CD4-positive, alpha-beta T cell treated with Interleukin-1 beta for 1 hour (primary cell): ENCODE measurements around the gene UBE2E2.
"Not testable (repeated sequence)": the region's sequence is repeated elsewhere in the genome, so short reads cannot be mapped to it uniquely, and the experiment has no call there.

ENCODE experiments used
- DNase-seq, 2 donors: peaks; one replicate each; pipeline ENCODE4 v3.0.0-alpha.2; 2020 to 2022

UBE2E2 gene

DNA sequence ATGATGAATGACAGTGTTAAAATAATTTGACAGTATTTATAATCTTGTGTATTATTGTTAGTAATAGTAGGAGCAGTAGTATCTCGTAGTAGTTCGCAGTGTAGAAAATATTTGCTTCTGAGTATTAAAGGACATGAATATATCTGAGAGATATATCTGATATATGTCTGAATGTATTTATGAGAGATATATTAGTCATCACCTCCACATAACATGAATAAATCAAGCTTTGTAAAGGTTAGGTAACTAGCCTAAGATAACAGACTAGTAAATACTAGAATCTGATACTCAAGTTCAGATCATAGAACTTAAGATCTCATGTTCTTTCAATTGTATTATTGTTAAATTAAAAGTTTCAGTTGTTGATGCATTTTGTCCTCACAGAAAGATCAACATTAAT is 130.5 kb downstream of the UBE2E2 start:
- DNase-seq: no peak

DNA sequence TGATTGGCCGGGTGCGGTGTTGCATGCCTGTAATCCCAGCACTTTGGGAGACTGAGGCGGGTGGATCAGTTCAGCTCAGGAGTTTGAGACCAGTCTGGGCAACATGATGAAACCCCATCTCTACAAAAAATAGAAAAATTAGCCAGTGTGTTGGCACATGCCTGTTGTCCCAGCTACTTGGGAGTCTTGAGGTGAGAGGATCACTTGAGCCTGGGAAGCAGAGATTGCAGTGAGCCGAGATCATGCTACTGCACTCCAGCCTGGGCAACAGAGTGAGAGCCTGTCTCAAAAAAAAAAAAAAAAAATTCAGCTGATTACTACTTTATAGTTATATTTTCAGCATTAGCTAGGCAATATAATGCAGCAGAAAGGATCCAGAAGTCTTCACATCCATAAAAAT is 133.7 kb downstream of the UBE2E2 start:
- not testable (repeated sequence) for DNase-seq

DNA sequence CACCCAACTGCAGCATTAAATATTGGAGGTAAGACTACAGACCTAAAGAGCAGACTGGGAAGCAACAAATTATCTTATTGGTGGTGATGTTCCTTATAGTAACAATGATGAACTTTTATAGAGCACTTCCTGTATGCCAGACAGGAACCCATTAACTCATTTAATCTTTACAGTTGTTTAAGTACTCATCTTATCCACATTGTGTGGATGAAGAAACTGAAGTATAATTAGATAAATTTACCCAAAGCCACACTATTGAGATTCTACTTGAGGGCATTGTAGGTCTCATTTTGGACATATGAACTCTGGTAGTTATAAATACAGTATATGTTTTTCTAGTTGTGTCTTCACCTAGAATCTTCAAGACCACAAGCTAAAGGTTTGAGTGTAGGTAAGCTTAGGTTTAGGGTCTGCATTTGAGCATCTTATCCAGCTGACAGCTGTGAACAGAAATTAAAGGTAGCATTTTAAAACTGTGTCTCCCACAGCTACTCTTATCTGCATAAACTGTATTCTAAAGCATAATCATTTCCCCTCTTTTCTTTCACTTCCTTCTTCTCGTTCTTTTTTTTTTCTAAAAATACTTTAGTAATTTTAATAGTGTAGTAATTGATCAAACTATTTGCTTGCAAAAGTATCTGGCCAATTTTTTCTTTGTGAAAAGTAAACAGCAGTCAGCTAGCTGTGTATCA is 138.2 kb downstream of the UBE2E2 start:
- no peak for DNase-seq

- DNase-seq: no peak
These were observed 139.2 kb downstream of the UBE2E2 start for GRCh38 chr3:23342343-23342742.

- no peak for DNase-seq
These were observed 140.4 kb downstream of the UBE2E2 start for GRCh38 chr3:23343509-23343908.

DNA sequence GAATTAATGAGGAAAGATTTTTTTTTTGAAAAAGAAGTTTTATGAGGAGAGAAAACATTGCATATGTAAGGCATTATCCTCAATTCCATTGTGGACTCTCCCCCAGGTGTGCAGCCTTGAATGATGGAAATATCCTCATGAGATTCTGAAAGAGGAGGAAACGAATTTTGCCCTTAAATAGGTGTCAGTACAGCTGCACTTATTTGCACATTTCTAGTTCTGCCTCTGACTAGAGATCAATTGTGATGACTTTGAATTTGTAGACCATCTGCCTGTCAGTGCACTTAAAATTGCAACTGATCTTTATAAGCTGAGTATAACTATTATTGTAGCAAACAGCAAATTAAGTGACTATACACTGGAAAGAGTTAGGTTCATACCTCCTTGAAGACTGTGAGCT is 141.8 kb downstream of the UBE2E2 start:
- DNase-seq: no peak

DNA sequence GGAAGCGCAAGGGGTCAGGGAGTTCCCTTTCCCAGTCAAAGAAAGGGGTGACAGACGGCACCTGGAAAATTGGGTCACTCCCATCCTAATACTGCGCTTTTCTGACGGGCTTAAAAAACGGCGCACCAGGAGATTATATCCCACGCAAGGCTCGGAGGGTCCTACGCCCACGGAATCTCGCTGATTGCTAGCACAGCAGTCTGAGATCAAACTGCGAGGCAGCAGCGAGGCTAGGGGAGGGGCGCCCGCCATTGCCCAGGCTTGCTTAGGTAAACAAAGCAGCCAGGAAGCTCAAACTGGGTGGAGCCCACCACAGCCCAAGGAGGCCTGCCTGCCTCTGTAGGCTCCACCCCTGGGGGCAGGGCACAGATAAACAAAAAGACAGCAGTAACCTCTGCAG is 146.3 kb downstream of the UBE2E2 start:
- DNase-seq: not testable (repeated sequence)

DNA sequence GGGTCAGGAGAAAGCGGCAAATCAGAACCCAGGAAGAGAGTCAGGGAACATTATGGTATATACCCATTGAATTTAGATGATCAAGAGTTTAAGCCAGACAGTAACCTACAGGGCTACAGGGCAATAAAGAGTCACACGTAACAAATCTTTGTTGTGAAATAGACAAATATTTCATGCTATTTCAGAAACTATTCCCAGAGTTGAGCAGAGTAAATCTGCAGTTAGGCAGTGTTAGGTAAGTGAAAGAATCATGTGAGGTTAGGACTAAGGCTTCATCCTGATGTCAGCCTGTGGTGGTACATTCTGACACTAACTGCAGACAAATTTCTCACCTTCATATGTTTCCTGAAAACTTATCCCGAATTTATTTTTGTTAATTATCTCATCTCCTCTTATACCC is 153.0 kb downstream of the UBE2E2 start:
- no peak for DNase-seq

DNA sequence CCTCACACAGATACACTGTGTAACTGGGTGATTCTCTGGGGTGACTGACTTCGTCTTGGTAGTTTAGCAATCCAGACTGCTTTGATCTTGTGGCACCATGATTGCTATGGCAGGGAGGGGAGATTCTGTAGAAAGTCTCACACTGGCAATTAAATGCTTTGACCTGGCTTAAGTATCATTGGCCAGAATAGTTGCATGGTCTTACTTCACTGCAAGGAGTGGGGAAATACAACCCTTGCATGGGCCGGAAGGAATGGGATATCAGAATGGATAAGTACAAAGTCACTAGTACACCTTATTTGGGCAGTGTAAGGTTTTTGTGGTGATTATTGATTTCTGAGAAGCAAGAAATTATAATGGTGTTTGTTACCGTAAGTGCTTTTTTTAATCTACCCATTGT is 153.8 kb downstream of the UBE2E2 start:
- DNase-seq: no peak

GRCh38 chr3:23359116-23359515 is 156.0 kb downstream of the UBE2E2 start:
- no peak for DNase-seq

- no peak for DNase-seq
These were observed 161.9 kb downstream of the UBE2E2 start for GRCh38 chr3:23365066-23365465.

- DNase-seq: no peak
These were observed 165.6 kb downstream of the UBE2E2 start for GRCh38 chr3:23368731-23369130.

GRCh38 chr3:23372285-23372684 is 169.2 kb downstream of the UBE2E2 start:
- no peak for DNase-seq

- no peak for DNase-seq
These were observed 173.6 kb downstream of the UBE2E2 start for GRCh38 chr3:23376516-23377248.

GRCh38 chr3:23377928-23378672 is 175.0 kb downstream of the UBE2E2 start:
- DNase-seq: no peak

DNA sequence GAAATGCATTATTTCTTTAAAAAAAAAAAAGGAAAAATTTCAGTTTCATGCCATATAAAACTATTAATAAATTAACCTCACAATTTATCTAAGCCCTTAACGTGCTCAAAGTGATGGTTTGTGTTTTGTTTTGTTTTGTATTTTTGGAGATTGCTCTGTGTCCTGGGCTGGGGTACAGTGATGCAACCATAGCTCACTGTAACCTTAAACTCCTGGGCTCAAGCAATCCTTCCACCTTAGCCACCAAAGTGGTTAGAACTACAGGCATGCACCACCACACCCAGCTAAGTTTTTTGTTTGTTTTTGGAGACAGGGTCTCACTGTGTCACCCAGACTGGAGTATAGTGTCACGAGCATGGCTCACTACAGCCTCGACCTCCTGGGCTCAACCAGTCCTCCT is 180.7 kb downstream of the UBE2E2 start:
- DNase-seq: no peak

DNA sequence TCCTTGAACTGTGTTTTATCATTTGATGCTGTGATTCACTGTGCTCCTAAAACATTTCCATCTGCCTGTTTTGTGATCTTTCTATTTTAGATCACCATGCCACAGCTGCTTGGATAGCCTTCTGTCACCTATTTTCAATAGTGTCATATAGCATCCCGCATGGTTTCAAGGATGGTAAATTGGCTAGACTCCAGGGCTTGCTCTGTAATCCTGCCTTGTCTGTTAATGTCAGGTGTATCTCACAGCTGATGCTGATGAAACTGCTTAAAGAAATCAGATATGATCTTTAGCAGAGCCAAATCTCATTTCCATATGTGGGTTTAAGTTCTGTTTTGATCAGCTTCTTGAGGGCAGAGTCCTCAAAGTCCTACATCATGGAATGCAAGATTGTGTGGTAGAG is 182.2 kb downstream of the UBE2E2 start:
- DNase-seq: no peak

DNA sequence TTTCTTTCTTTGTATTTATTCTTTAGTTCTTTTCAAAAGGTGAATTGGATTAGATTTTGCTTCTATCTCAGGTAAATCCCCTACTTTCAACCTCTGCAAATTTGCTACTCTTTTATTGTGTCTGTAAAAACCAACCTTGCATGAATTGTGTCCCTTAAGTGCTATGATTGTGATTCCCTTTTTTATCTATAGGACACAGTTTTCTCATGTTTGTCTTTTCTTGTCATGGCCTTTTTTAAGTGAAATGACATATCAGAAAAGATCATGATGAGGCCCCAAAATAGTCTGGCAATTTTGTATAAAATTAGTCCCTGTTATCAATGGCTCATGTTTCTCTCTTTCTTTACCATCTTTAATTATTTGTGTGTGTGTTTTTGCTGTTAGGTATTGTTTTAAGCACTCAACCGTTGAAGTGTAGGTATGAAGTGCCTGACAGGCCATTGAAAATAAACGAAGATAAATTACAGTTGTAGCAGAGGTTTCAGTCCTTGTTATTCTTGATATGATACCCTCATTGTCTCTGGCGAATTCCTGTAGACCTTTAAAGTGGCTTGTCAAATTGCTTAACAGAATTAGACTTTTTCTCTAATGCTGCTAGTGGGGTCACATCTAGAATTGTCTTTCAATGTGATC is 184.3 kb downstream of the UBE2E2 start:
- DNase-seq: no peak

DNA sequence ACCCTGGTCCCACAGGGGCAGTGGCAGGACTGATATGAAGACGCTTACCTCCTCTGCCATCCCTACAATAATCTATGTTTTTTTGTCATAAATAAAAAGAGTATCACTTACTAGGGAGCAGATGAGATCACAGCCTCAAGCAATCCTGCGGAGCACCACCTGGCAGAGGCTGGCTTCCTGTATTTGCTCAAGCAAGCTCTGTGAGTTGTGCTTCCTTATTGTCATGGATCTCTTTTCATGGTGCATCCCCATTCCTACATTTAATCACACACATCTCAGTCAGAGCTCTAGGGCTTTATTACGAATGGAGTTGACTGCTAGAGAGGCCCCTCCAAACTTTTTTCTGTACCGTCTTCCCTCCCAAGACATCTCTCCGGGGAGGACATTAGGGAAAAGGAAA is 186.0 kb downstream of the UBE2E2 start:
- no peak for DNase-seq

DNA sequence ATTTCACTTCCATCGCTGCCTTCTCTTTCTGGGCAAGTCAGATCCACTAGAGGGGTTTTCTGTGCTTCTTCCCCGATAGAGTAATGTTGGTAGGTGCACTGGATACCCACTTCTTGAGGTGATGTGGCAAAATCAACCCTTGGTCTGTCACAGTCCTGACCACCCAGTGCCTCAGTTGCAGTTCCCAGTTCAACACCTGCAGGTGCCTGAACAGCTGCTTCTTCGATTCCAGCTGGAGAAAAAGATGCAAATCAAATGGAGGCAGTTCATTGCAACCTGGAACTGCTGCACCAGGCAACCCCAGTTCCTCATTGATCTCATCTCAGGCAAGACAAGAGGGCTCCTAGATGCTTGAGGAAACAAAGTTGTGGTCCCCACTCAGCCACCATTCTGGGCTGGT is 186.6 kb downstream of the UBE2E2 start:
- DNase-seq: no peak

- no peak for DNase-seq
These were observed 187.3 kb downstream of the UBE2E2 start for GRCh38 chr3:23390446-23390845.

- no peak for DNase-seq
These were observed 187.9 kb downstream of the UBE2E2 start for GRCh38 chr3:23390989-23391553.

DNA sequence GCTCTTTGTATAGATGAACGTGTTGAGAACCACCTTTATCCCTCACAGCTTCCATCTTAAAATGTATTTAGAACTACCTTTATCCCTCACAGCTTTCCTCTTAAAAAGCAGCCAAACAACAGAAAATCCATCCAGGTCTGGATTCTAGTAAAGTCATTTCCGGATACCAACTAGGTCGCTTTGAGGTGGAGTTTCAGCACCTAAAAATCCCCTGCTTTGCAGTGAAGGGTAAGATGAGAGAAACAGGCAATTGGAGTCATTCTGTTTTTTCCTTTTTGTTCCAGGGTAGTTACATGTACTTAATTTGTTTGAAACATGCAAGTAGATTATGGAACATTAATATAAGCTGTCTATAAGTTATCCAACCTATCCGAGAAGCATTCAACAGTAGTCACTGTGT is 192.0 kb downstream of the UBE2E2 start:
- DNase-seq: no peak
